ENCODE data around the gene ATG101.

The ATG101 gene

GRCh38 chr12:52079576-52080402, 10.0 kb downstream of the ATG101 start, which contains the start of gene SMIM41:
Gene SMIM41 (plus strand): TSS chr12:52079704. CDS start chr12:52079780, 76 bp downstream.
- no peak for TF ChIP-seq CTCF (IDR thresholded peaks at IDR 0.05; ENCODE audit: borderline replicate concordance, control extremely low read depth, extremely low read depth, insufficient read depth, missing control alignments)
- DNase-seq (ENCODE audit: low spot score), result no peak
- in situ Hi-C loops (cut with MboI; ENCODE audit: low sequenced_read_pairs, unreplicated experiment), result no loop called here

GRCh38 chr12:52080403-52081251, 10.8 kb downstream of the ATG101 start:
- no peak for TF ChIP-seq CTCF (IDR thresholded peaks at IDR 0.05; ENCODE audit: borderline replicate concordance, control extremely low read depth, extremely low read depth, insufficient read depth, missing control alignments)
- DNase-seq (ENCODE audit: low spot score), result no peak
- in situ Hi-C loops (cut with MboI; ENCODE audit: low sequenced_read_pairs, unreplicated experiment), result no loop called here

- peak; percentile 67 for DNase-seq (ENCODE audit: low spot score)
- no peak for TF ChIP-seq CTCF (IDR thresholded peaks at IDR 0.05; ENCODE audit: borderline replicate concordance, control extremely low read depth, extremely low read depth, insufficient read depth, missing control alignments)
- in situ Hi-C loops (cut with MboI; ENCODE audit: low sequenced_read_pairs, unreplicated experiment), result no loop called here
Observed at GRCh38 chr12:52081263-52081733, 11.5 kb downstream of the ATG101 start.

GRCh38 chr12:52082026-52082668, 12.4 kb downstream of the ATG101 start:
- in situ Hi-C loops (cut with MboI; ENCODE audit: low sequenced_read_pairs, unreplicated experiment), result no loop called here
- no peak for DNase-seq (ENCODE audit: low spot score)
- TF ChIP-seq CTCF (IDR thresholded peaks at IDR 0.05; ENCODE audit: borderline replicate concordance, control extremely low read depth, extremely low read depth, insufficient read depth, missing control alignments), result no peak

GRCh38 chr12:52082669-52082987, 12.8 kb downstream of the ATG101 start:
- in situ Hi-C loops (cut with MboI; ENCODE audit: low sequenced_read_pairs, unreplicated experiment), result no loop called here
- TF ChIP-seq CTCF (IDR thresholded peaks at IDR 0.05; ENCODE audit: borderline replicate concordance, control extremely low read depth, extremely low read depth, insufficient read depth, missing control alignments), result no peak
- DNase-seq (ENCODE audit: low spot score), result peak; percentile 44

GRCh38 chr12:52082988-52083637, 13.3 kb downstream of the ATG101 start:
- peak; percentile 96 for TF ChIP-seq CTCF (IDR thresholded peaks at IDR 0.05; ENCODE audit: borderline replicate concordance, control extremely low read depth, extremely low read depth, insufficient read depth, missing control alignments)
- in situ Hi-C loops (cut with MboI; ENCODE audit: low sequenced_read_pairs, unreplicated experiment), result no loop called here
- DNase-seq (ENCODE audit: low spot score), result peak; percentile 89
